ENCODE results near the gene NEK8. TPM values are rescaled to one million over a fixed set of nuclear protein-coding genes. Genes with fewer than 3 reads are reported as not detected.
"Not testable (repeated sequence)": the region's sequence is repeated elsewhere in the genome, so short reads cannot be mapped to it uniquely, and the experiment has no call there.

NEK8 gene
- total RNA-seq, 2 donors from 2014 or later, result 6.9 to 10.9 TPM

- ATAC-seq (replicated peaks in 1 of 2) (no peak), DNase-seq (no peak)
- peaks cover 68% of the 10 kb centered on the region for H3K4me1 Mint-ChIP-seq (ENCODE audit: low read depth)
- no peaks in the 10 kb centered on the region for H3K27me3 Mint-ChIP-seq (ENCODE audit: low read depth)
- peaks cover 18 to 32% of the 10 kb centered on the region in 2 donors for H3K36me3 Mint-ChIP-seq (ENCODE audit: insufficient read depth in 2 of 2)
- H3K27ac Mint-ChIP-seq, result peak overlapping the region; percentile 64
- peak overlapping the region; percentile 82 to 94 for H3K4me3 Mint-ChIP-seq
- peaks cover 0 to 2% of the 10 kb centered on the region in 2 donors for H3K9me3 Mint-ChIP-seq
These were observed 4.0 kb upstream of the NEK8 start for GRCh38 chr17:28724500-28725165.

GRCh38 chr17:28725166-28725659 is 3.4 kb upstream of the NEK8 start:
- peaks cover 14 to 27% of the 10 kb centered on the region in 2 donors for H3K36me3 Mint-ChIP-seq (ENCODE audit: insufficient read depth in 2 of 2)

GRCh38 chr17:28725660-28726225 is 2.8 kb upstream of the NEK8 start:
- Mint-ChIP-seq H3K4me3 (peak overlapping the region; percentile 82 to 94), H3K36me3 (ENCODE audit: insufficient read depth in 2 of 2) (peaks cover 8 to 22% of the 10 kb centered on the region in 2 donors), H3K27me3 (ENCODE audit: low read depth) (no peaks in the 10 kb centered on the region), H3K27ac (peak overlapping the region; percentile 64), H3K9me3 (peaks cover 0 to 2% of the 10 kb centered on the region in 2 donors), H3K4me1 (ENCODE audit: low read depth) (peaks cover 68% of the 10 kb centered on the region)
- DNase-seq, result peak in 1 of 2 donors; percentile 64
- peak; percentile 2 to 5 for ATAC-seq (replicated peaks in 1 of 2)

More at GRCh38 chr17:28725166-28725659, 3.4 kb upstream of the NEK8 start:
- no peaks in the 10 kb centered on the region for H3K27me3 Mint-ChIP-seq (ENCODE audit: low read depth)
- H3K4me1 Mint-ChIP-seq (ENCODE audit: low read depth), result peaks cover 72% of the 10 kb centered on the region
- H3K4me3 Mint-ChIP-seq, result peak overlapping the region; percentile 82 to 94
- H3K27ac Mint-ChIP-seq, result peak overlapping the region; percentile 64
- ATAC-seq (replicated peaks in 1 of 2), result no peak
- peak in 1 of 2 donors; percentile 31 for DNase-seq
- H3K9me3 Mint-ChIP-seq, result peaks cover 0 to 2% of the 10 kb centered on the region in 2 donors

- Mint-ChIP-seq H3K4me3 (peak within 1 kb of the TSS; percentile 98 to 100), H3K27ac (peak within 1 kb of the TSS; percentile 87), H3K9me3 (peaks cover 0 to 2% of the 10 kb centered on the region in 2 donors), H3K36me3 (ENCODE audit: insufficient read depth in 2 of 2) (peaks cover 7 to 20% of the 10 kb centered on the region in 2 donors), H3K4me1 (ENCODE audit: low read depth) (peaks cover 65% of the 10 kb centered on the region), H3K27me3 (ENCODE audit: low read depth) (no peaks in the 10 kb centered on the region)
- DNase-seq (peak; percentile 83 to 89), ATAC-seq (replicated peaks in 1 of 2) (peak; percentile 43 to 46)
These were observed 2.4 kb upstream of the NEK8 start, which contains the start of gene TLCD1 for GRCh38 chr17:28726226-28726626. TSS of gene TLCD1 (minus strand) at chr17:28726233. CDS start at chr17:28726097, 136 bp downstream.

GRCh38 chr17:28726627-28727491 is 1.7 kb upstream of the NEK8 start:
- H3K27ac Mint-ChIP-seq, result peak overlapping the region; percentile 87
- H3K27me3 Mint-ChIP-seq (ENCODE audit: low read depth), result no peaks in the 10 kb centered on the region
- H3K4me1 Mint-ChIP-seq (ENCODE audit: low read depth), result peaks cover 58% of the 10 kb centered on the region
- H3K4me3 Mint-ChIP-seq, result peak overlapping the region; percentile 98 to 100
- DNase-seq, result peak; percentile 95
- H3K36me3 Mint-ChIP-seq (ENCODE audit: insufficient read depth in 2 of 2), result peaks cover 6 to 16% of the 10 kb centered on the region in 2 donors
- ATAC-seq (replicated peaks in 1 of 2), result peak; percentile 37 to 53
- H3K9me3 Mint-ChIP-seq, result peaks cover 0 to 2% of the 10 kb centered on the region in 2 donors

GRCh38 chr17:28729950-28730330 is 1.4 kb downstream of the NEK8 start:
- DNase-seq (no peak), ATAC-seq (replicated peaks in 1 of 2) (no peak)
- Mint-ChIP-seq H3K4me1 (ENCODE audit: low read depth) (peaks cover 40% of the 10 kb centered on the region), H3K27me3 (ENCODE audit: low read depth) (no peaks in the 10 kb centered on the region), H3K27ac (peak overlapping the region; percentile 3), H3K36me3 (ENCODE audit: insufficient read depth in 2 of 2) (peaks cover 0 to 7% of the 10 kb centered on the region in 2 donors), H3K4me3 (peak overlapping the region; percentile 24 to 100), H3K9me3 (peaks cover 0 to 2% of the 10 kb centered on the region in 2 donors)

- Mint-ChIP-seq H3K4me1 (ENCODE audit: low read depth) (peaks cover 36% of the 10 kb centered on the region), H3K36me3 (ENCODE audit: insufficient read depth in 2 of 2) (peaks cover 0 to 11% of the 10 kb centered on the region in 2 donors), H3K9me3 (peaks cover 0 to 2% of the 10 kb centered on the region in 2 donors), H3K27ac (no peak overlapping the region), H3K4me3 (no peak overlapping the region), H3K27me3 (ENCODE audit: low read depth) (no peaks in the 10 kb centered on the region)
- DNase-seq (no peak), ATAC-seq (replicated peaks in 1 of 2) (no peak)
These were observed 4.8 kb downstream of the NEK8 start for GRCh38 chr17:28733346-28733745.

- Mint-ChIP-seq H3K4me3 (no peak overlapping the region), H3K4me1 (ENCODE audit: low read depth) (peaks cover 40% of the 10 kb centered on the region), H3K36me3 (ENCODE audit: insufficient read depth in 2 of 2) (peaks cover 3 to 14% of the 10 kb centered on the region in 2 donors), H3K9me3 (peaks cover 0 to 1% of the 10 kb centered on the region in 2 donors), H3K27me3 (ENCODE audit: low read depth) (no peaks in the 10 kb centered on the region), H3K27ac (no peak overlapping the region)
- ATAC-seq (replicated peaks in 1 of 2) (peak in 1 of 2 donors; percentile 5), DNase-seq (no peak)
These were observed 6.2 kb downstream of the NEK8 start for GRCh38 chr17:28734712-28735241.

GRCh38 chr17:28735242-28735722 is 6.7 kb downstream of the NEK8 start:
- peaks cover 42% of the 10 kb centered on the region for H3K4me1 Mint-ChIP-seq (ENCODE audit: low read depth)
- no peak for DNase-seq
- H3K27me3 Mint-ChIP-seq (ENCODE audit: low read depth), result no peaks in the 10 kb centered on the region
- H3K4me3 Mint-ChIP-seq, result no peak overlapping the region
- H3K9me3 Mint-ChIP-seq, result peaks cover 0 to 1% of the 10 kb centered on the region in 2 donors
- peak; percentile 25 to 41 for ATAC-seq (replicated peaks in 1 of 2)
- H3K27ac Mint-ChIP-seq, result no peak overlapping the region
- H3K36me3 Mint-ChIP-seq (ENCODE audit: insufficient read depth in 2 of 2), result peaks cover 4 to 15% of the 10 kb centered on the region in 2 donors

GRCh38 chr17:28735913-28736769 is 7.6 kb downstream of the NEK8 start:
- not testable (repeated sequence) for ATAC-seq (replicated peaks in 1 of 2); H3K9me3 Mint-ChIP-seq; H3K27ac Mint-ChIP-seq; H3K27me3 Mint-ChIP-seq (ENCODE audit: low read depth); DNase-seq; H3K4me3 Mint-ChIP-seq
- H3K36me3 Mint-ChIP-seq (ENCODE audit: insufficient read depth in 2 of 2), result peaks cover 4 to 16% of the 10 kb centered on the region in 2 donors
- peaks cover 51% of the 10 kb centered on the region for H3K4me1 Mint-ChIP-seq (ENCODE audit: low read depth)

- Mint-ChIP-seq H3K4me1 (ENCODE audit: low read depth) (peaks cover 58% of the 10 kb centered on the region), H3K9me3 (peaks cover 0 to 1% of the 10 kb centered on the region in 2 donors), H3K27ac (no peak overlapping the region), H3K4me3 (no peak overlapping the region), H3K27me3 (ENCODE audit: low read depth) (no peaks in the 10 kb centered on the region), H3K36me3 (ENCODE audit: insufficient read depth in 2 of 2) (peaks cover 4 to 20% of the 10 kb centered on the region in 2 donors)
- DNase-seq, result no peak
- ATAC-seq (replicated peaks in 1 of 2), result no peak
These were observed 8.7 kb downstream of the NEK8 start for GRCh38 chr17:28737316-28737715.

All from activated T-cell treated with anti-CD3 and anti-CD28 coated beads, Interleukin-2, amount 50 U/mL, for 72 hours (primary cell).